Hepatocyte (in vitro differentiated cells): ENCODE results near the gene TANGO2.

Experiments used
- EZH2 ChIP-seq: fragments of 200-600 bp; sonication (generic); IDR thresholded peaks from 2 replicates; pipeline ENCODE4 v1.6.1; 2016; ENCODE audit warnings: antibody characterized with exemption, mild to moderate bottlenecking, borderline replicate concordance
- TF ChIP-seq, protein P1 (sequence below): fragments of 200-600 bp; sonication (generic); IDR thresholded peaks from 2 replicates; pipeline ENCODE4 v1.5.1; 2016; ENCODE audit warnings: antibody characterized with exemption, mild to moderate bottlenecking; ENCODE audit not compliant: poor library complexity

DNA sequence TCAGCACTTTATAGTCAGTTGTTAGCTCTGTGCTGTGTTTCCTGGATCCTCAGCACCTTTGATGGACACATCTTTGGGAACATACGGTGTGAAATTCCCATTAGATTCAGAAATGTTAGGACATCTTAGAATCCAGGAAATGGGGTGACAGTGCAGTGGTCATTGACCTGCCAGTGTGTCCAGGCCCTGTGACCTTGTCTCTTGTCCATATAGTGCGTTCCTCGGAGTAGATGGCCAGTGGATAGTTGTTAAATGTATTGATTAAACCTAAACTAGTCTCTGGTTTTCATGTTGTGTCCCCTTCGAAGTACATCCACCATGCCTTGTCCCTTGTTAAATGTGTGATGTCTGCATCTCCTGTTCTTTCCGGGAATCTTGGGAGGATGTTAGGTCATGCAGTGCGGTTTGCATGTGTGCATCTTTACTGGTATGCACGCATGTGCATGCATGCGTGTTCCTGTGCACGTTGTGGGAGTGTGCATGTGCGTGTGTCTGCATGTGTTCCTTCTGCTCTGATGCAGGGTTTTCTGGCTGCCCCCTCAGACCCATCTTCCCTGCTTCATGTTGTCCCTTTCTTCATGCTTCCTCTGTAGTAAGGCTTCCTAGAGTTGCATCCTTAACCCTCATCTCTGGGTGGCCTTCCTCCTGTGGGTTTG is 63.1 kb downstream of the TANGO2 start:
- TF ChIP-seq, protein P1, sequence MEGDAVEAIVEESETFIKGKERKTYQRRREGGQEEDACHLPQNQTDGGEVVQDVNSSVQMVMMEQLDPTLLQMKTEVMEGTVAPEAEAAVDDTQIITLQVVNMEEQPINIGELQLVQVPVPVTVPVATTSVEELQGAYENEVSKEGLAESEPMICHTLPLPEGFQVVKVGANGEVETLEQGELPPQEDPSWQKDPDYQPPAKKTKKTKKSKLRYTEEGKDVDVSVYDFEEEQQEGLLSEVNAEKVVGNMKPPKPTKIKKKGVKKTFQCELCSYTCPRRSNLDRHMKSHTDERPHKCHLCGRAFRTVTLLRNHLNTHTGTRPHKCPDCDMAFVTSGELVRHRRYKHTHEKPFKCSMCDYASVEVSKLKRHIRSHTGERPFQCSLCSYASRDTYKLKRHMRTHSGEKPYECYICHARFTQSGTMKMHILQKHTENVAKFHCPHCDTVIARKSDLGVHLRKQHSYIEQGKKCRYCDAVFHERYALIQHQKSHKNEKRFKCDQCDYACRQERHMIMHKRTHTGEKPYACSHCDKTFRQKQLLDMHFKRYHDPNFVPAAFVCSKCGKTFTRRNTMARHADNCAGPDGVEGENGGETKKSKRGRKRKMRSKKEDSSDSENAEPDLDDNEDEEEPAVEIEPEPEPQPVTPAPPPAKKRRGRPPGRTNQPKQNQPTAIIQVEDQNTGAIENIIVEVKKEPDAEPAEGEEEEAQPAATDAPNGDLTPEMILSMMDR = no peak
- TF ChIP-seq EZH2 = no peak
